Body of pancreas (tissue), 4 donors: ENCODE results near the gene MRPL50. TPM values are rescaled to one million over a fixed set of nuclear protein-coding genes. Genes with fewer than 3 reads are reported as not detected.

Experiments
- ATAC-seq: fragments of 150-250 bp; one replicate; pipeline ENCODE4 v1.9.1; 2016
- DNase-seq, 4 donors: peaks; one replicate each; pipeline ENCODE4 v3.0.0-alpha.2; 2019
- H3K27ac ChIP-seq, 4 donors: fragments of 200-600 bp; sonication (generic); 1 replicate in 3 of 4; 2 replicates in 1 of 4; pipeline versions ENCODE4 v1.5.1 to v1.6.1; 2016 to 2019; ENCODE audit warnings: mild to moderate bottlenecking in 1 of 4, mixed read lengths in 1 of 4, moderate library complexity in 1 of 4
- H3K27me3 ChIP-seq, 2 donors: fragments of 200-600 bp; sonication (generic); one replicate each; pipeline ENCODE4 v1.6.0; 2016; ENCODE audit warnings: mild to moderate bottlenecking in 1 of 2
- H3K36me3 ChIP-seq, 2 donors: fragments of 200-600 bp; sonication (generic); replicated peaks in 1 of 2; 2 replicates each; pipeline ENCODE4 v1.5.1; 2016; ENCODE audit warnings: low read depth in 2 of 2; ENCODE audit not compliant: insufficient read depth in 1 of 2
- H3K4me1 ChIP-seq: fragments of 200-600 bp; sonication (generic); one replicate; pipeline ENCODE4 v1.6.0; 2016
- H3K4me3 ChIP-seq, 2 donors: fragments of 200-600 bp; sonication (generic); 1 replicate in 1 of 2; 2 replicates in 1 of 2; pipeline ENCODE4 v1.5.1; 2016 to 2019
- H3K9me3 ChIP-seq, 3 donors: fragments of 200-600 bp; sonication (generic); 1 replicate in 2 of 3; 2 replicates in 1 of 3; pipeline ENCODE4 v1.5.1; 2016
- POLR2A ChIP-seq, 3 donors: fragments of 450-650 bp; IDR thresholded peaks; one replicate each; pipeline ENCODE4 v1.6.1; 2016; ENCODE audit warnings: antibody characterized with exemption in 3 of 3, mild to moderate bottlenecking in 2 of 3
- WGBS, 2 donors: methylation state at CpG; one replicate each; pipeline ENCODE4 v1.1.5; 2017; 5-methylcytosine and 5-hydroxymethylcytosine counted together
- intact Hi-C: fragments of 100-400 bp; cut with DNase I; formaldehyde crosslinking; loops from one replicate; pipeline ENCODE4 v1.15.1; 2023
- total RNA-seq, 2 donors: library from RNA; depleted of rRNA; stranded (reverse); fragments of >200 nt; gene quantifications; one replicate each; pipeline ENCODE4 v1.1.0, GENCODE V29; 2016
- TF ChIP-seq, protein P1 (sequence below), 7 experiments: fragments of 450-650 bp in 4 of 7; fragments of 200-600 bp in 3 of 7; sonication (generic) in 3 of 7; IDR thresholded peaks; one replicate each; pipeline ENCODE4 v1.5.1; 2016 to 2019; ENCODE audit warnings: antibody characterized with exemption in 7 of 7

Gene MRPL50
- 1 to 10 TPM; 3.6 to 7.3 TPM for total RNA-seq

DNA sequence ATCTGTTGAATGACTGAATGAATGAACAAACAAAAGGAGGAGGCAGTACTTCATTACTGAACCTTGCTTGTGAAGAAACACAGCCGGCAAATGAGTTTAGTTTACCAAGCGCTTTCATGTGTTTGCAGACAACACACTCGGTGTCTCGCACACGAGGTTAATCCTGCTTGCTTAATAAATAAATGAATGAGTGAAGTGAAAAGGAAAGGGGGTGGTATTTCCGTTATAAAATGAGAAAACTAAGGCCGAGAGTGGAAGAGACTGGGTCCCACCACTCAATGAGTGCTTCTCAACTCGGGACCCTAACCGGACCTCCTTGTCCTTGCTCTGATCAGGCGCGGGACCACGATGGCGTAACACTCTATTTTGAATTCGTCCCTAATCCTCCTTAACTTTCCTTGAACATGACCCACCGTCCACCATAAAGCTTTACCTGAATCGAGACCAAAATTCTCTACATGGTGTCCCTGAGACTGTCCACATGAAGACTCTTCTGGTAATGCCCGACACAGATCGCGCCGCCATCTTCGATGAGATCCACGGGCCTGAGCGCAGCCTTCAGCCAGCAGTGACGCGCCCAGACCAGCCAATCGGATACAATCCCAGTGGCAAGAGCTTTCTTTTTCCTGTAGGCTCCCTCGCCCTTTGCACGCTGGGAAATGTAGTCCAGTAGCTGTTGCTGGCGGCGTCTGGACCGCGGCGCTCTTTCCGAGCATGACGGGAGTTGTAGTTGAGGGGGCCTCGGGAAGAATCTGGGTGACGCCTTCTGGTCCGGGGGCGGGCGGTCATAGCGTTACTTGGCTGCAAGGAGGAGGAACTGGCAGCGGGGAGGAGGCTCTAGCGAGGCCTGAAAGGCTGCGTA, at the start of gene MRPL50, which contains the start of gene ZNF189:
Gene MRPL50, minus strand, starts transcription at position 551 of the 862 bp plus-strand sequence. Its CDS starts 26 bp downstream, at position 525.
Gene ZNF189, plus strand, starts transcription at position 784 of the 862 bp plus-strand sequence. CDS start 306 bp downstream, outside the sequence.
- DNase-seq (peak; percentile 98 to 99 (median 98)), ATAC-seq (peak; percentile 99)
- TF ChIP-seq, protein P1, sequence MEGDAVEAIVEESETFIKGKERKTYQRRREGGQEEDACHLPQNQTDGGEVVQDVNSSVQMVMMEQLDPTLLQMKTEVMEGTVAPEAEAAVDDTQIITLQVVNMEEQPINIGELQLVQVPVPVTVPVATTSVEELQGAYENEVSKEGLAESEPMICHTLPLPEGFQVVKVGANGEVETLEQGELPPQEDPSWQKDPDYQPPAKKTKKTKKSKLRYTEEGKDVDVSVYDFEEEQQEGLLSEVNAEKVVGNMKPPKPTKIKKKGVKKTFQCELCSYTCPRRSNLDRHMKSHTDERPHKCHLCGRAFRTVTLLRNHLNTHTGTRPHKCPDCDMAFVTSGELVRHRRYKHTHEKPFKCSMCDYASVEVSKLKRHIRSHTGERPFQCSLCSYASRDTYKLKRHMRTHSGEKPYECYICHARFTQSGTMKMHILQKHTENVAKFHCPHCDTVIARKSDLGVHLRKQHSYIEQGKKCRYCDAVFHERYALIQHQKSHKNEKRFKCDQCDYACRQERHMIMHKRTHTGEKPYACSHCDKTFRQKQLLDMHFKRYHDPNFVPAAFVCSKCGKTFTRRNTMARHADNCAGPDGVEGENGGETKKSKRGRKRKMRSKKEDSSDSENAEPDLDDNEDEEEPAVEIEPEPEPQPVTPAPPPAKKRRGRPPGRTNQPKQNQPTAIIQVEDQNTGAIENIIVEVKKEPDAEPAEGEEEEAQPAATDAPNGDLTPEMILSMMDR (IDR thresholded peaks at IDR 0.05), result peak in 2 of 7 experiments; percentile 2 to 5
- TF ChIP-seq POLR2A (IDR thresholded peaks at IDR 0.05), result peak; percentile 75 to 96 (median 95)
- intact Hi-C loops, result no loop called here
- Histone ChIP-seq H3K27ac (peak within 1 kb of the TSS; percentile 81 to 90 (median 88)), H3K36me3 (peaks cover 11 to 17% of the 10 kb centered on the region in 2 donors), H3K4me1 (peaks cover 72% of the 10 kb centered on the region), H3K4me3 (peak within 1 kb of the TSS; percentile 65 to 89), H3K27me3 (no peaks in the 10 kb centered on the region), H3K9me3 (no peaks in the 10 kb centered on the region)
- WGBS, 2 donors, result 0% methylated on average over 43 to 44 of the region's 44 CpGs

DNA sequence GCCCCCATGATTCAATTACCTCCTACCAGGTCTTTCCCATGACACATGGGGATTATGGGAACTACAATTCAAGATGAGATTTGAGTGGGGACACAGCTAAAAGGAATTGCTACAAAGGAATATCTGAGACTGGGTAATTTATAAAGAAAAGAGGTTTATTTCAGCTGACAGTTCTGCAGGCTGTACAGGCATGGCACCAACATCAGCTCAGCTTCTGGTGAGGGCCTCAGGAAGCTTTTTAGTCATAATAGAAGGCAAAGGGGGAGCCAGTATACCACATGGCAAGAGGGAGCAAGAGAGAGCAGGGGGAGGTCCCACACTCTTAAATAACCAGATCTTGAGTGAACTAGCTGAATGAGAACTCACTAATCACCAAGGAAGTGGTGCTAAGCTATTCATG, 48.3 kb upstream of the MRPL50 start:
- H3K4me1 ChIP-seq, result peaks cover 59% of the 10 kb centered on the region
- TF ChIP-seq, protein P1 (IDR thresholded peaks at IDR 0.05), result no peak
- TF ChIP-seq POLR2A (IDR thresholded peaks at IDR 0.05), result no peak
- H3K36me3 ChIP-seq, result no peaks in the 10 kb centered on the region
- no peaks in the 10 kb centered on the region for H3K27me3 ChIP-seq
- DNase-seq, result no peak
- no peak for ATAC-seq
- H3K4me3 ChIP-seq, result no peak overlapping the region
- no peaks in the 10 kb centered on the region for H3K9me3 ChIP-seq
- no peak overlapping the region for H3K27ac ChIP-seq
- intact Hi-C loops, result no loop called here

DNA sequence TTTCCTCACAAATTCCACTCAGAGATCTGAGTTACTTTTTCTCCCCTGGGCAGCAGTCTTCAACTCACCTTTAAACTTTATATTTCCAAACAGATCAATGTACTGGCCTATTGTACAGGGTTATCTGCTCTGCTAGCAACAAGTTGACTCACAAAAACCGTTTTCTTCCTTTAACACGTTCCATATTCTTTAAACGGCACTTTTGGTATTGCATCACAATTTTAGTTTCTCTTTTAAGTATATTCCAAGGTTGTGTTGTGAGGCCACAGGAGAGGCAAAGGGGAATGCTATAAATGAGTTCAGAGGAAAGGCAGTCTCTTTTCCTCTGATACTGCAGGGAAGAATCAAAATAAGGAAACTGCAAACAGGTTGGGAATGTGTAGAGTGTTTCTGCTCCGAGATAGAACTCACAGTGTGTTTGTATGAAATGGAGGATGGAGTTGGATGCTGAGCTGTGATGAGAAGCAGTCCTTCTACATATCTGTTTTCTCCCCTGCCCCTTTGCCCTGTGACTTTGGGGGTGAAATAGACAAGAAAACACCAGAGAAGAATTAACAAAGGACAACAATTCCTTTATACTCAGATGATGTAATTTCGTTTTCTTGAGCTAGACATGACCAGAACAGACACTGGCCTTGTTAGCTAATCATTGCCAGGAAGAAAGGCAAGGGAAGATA, 47.1 kb upstream of the MRPL50 start:
- WGBS, 2 donors, result 10 to 12% methylated on average over 5 of the region's 5 CpGs
- no peak overlapping the region for H3K4me3 ChIP-seq
- H3K4me1 ChIP-seq, result peaks cover 70% of the 10 kb centered on the region
- no peaks in the 10 kb centered on the region for H3K27me3 ChIP-seq
- TF ChIP-seq, protein P1 (IDR thresholded peaks at IDR 0.05), result no peak
- TF ChIP-seq POLR2A (IDR thresholded peaks at IDR 0.05), result no peak
- peak overlapping the region; percentile 52 to 87 (median 76) for H3K27ac ChIP-seq
- intact Hi-C loops, result no loop called here
- DNase-seq (peak in 1 of 4 donors; percentile 17), ATAC-seq (peak; percentile 18)
- no peaks in the 10 kb centered on the region for H3K9me3 ChIP-seq
- H3K36me3 ChIP-seq, result no peaks in the 10 kb centered on the region

DNA sequence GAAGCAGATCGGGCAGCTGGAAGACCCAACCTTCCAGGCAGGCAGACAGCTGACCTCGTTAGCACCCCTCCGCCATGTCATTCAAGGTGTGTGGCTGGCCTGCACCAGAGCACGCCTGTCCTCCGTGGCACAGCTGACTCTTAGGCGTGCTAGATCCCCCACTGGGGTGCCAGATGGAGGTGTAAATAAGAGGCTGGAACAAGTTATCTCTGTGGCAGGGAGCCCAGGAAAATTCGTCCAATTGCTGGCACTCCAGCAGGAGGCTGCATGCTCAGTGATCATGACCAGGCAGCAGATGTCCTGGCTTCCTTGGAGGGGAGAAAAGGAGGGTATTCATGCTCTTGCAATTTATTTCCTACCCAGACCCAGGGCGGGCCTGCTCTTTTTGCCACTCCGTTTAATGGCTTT, 45.0 kb upstream of the MRPL50 start:
- WGBS, 2 donors, result 13 to 21% methylated on average over 9 of the region's 9 CpGs
- ATAC-seq (peak; percentile 95), DNase-seq (peak; percentile 92 to 97 (median 94))
- intact Hi-C loops, result no loop called here
- Histone ChIP-seq H3K4me1 (peaks cover 72% of the 10 kb centered on the region), H3K4me3 (no peak overlapping the region), H3K27ac (peak overlapping the region; percentile 66 to 87 (median 79)), H3K9me3 (no peaks in the 10 kb centered on the region), H3K27me3 (no peaks in the 10 kb centered on the region), H3K36me3 (no peaks in the 10 kb centered on the region)
- TF ChIP-seq, protein P1 (IDR thresholded peaks at IDR 0.05), result peak in 4 of 7 experiments; percentile 7 to 25 (median 18)
- TF ChIP-seq POLR2A (IDR thresholded peaks at IDR 0.05), result peak in 2 of 3 donors; percentile 29 to 48
